K562 (cell line): ENCODE measurements around the gene FIBP. TPM values are rescaled to one million over a fixed set of nuclear protein-coding genes. Genes with fewer than 3 reads are reported as not detected.
A peak's percentile ranks its signal among the peaks of the same experiment; 100 is the strongest.

ENCODE experiments used
- CBX3 ChIP-seq, 2 experiments: IDR thresholded peaks; 1 replicate in 1 of 2; 2 replicates in 1 of 2; pipeline ENCODE4 v1.6.1; 2012; ENCODE audit warnings: inconsistent platforms in 2 of 2, low read length in 2 of 2, borderline replicate concordance in 1 of 2, control low read depth in 1 of 2
- FOXA3 ChIP-seq, 2 experiments: fragments of 450-650 bp in 1 of 2; sonication (generic) in 1 of 2; formaldehyde crosslinking; IDR thresholded peaks in 1 of 2; conservative IDR thresholded peaks in 1 of 2; 2 replicates each; pipeline versions ENCODE4 v1.4.0 to v1.8.0; 2020 to 2022; ENCODE audit warnings: mild to moderate bottlenecking in 2 of 2, missing genetic modification reagents in 1 of 2
- HOXB6 ChIP-seq: fragments of 250-450 bp; sonication (Bioruptor Pico); IDR thresholded peaks from 2 replicates; pipeline ENCODE4 v1.5.1; 2022; ENCODE audit warnings: mild to moderate bottlenecking, borderline replicate concordance
- KDM5B ChIP-seq: fragments of 200-600 bp; sonication (generic); IDR thresholded peaks from 2 replicates; pipeline ENCODE4 v1.6.1; 2012; ENCODE audit warnings: low read depth, mild to moderate bottlenecking, moderate library complexity, low read length, control low read depth, inconsistent platforms; ENCODE audit not compliant: insufficient replicate concordance
- NBN ChIP-seq: fragments of 450-650 bp; IDR thresholded peaks from 2 replicates; pipeline ENCODE4 v1.6.1; 2016; ENCODE audit warnings: low read depth, mild to moderate bottlenecking
- RBM17 ChIP-seq: fragments of 200-400 bp; formaldehyde crosslinking; IDR thresholded peaks from 2 replicates; pipeline ENCODE4 v1.6.1; 2017; ENCODE audit warnings: low read depth, mild to moderate bottlenecking, low read length, borderline replicate concordance
- SNRNP70 ChIP-seq: fragments of 200-400 bp; formaldehyde crosslinking; optimal IDR thresholded peaks from 2 replicates; pipeline ENCODE3; 2017; ENCODE audit warnings: low read depth, low read length
- STAT5A ChIP-seq: IDR thresholded peaks from 2 replicates; pipeline ENCODE4 v1.6.1; 2012; ENCODE audit warnings: low read length, inconsistent platforms, borderline replicate concordance
- ZNF253 ChIP-seq: fragments of 250-450 bp; sonication (Bioruptor Pico); conservative IDR thresholded peaks from 2 replicates; pipeline ENCODE4 v1.6.1; 2021; ENCODE audit warnings: mild to moderate bottlenecking
- ZNF445 ChIP-seq: fragments of 250-450 bp; sonication (Bioruptor Pico); IDR thresholded peaks from 2 replicates; pipeline ENCODE4 v1.4.0; 2020; ENCODE audit warnings: low read depth, mild to moderate bottlenecking, moderate library complexity
- polyA plus RNA-seq, 8 experiments: library from polyadenylated mRNA; depleted of rRNA in 4 of 8; stranded (reverse) in 5 of 8; unstranded in 3 of 8; fragments of >200 nt; fragmentation: Nextera tagmentation in 2 of 8; fragmentation: Illumina TruSeq in 1 of 8; extraction: Ambion mirVana in 2 of 8; extraction: Trizol in 1 of 8; gene quantifications; 2 replicates each; pipeline versions ENCODE4 v1.2.1 to v1.2.3, GENCODE V29; 2011 to 2014; ENCODE audit warnings: inconsistent platforms in 1 of 8, missing spikeins in 1 of 8
- total RNA-seq, 7 experiments: library from RNA; depleted of rRNA in 6 of 7; stranded (reverse); fragments of >200 nt in 6 of 7; fragmentation: Illumina TruSeq in 2 of 7; extraction: Trizol in 2 of 7; gene quantifications; 2 replicates each; pipeline versions ENCODE4 v1.2.1 to v1.2.3, GENCODE V29; 2011 to 2021; ENCODE audit warnings: low replicate concordance in 1 of 7
- TF ChIP-seq, protein P1 (sequence below): fragments of 450-650 bp; IDR thresholded peaks from 2 replicates; pipeline ENCODE4 v1.6.1; 2017; ENCODE audit warnings: antibody characterized with exemption
- TF ChIP-seq, protein P2 (sequence below): fragments of 250-450 bp; sonication (Bioruptor Pico); IDR thresholded peaks from 2 replicates; pipeline ENCODE4 v1.9.0; 2021; ENCODE audit warnings: mild to moderate bottlenecking, inconsistent platforms
- TF ChIP-seq, protein P3 (sequence below): fragments of 450-650 bp; formaldehyde crosslinking; conservative IDR thresholded peaks from 2 replicates; pipeline ENCODE4 v1.4.0; 2022; ENCODE audit warnings: mild to moderate bottlenecking, missing genetic modification characterization
- TF ChIP-seq, protein P4 (sequence below): sonication (generic); formaldehyde crosslinking; IDR thresholded peaks from 2 replicates; pipeline ENCODE4 v1.8.1; 2023; ENCODE audit warnings: mild to moderate bottlenecking, missing genetic modification reagents, moderate library complexity
- TF ChIP-seq, protein P5 (sequence below): sonication (generic); formaldehyde crosslinking; IDR thresholded peaks from 2 replicates; pipeline ENCODE4 v1.8.0; 2022; ENCODE audit warnings: missing genetic modification reagents, mild to moderate bottlenecking, borderline replicate concordance
- TF ChIP-seq, protein P6 (sequence below): fragments of 250-450 bp; sonication (Bioruptor Pico); IDR thresholded peaks from 2 replicates; pipeline ENCODE4 v1.4.0; 2020; ENCODE audit warnings: mild to moderate bottlenecking, moderate library complexity

FIBP gene
- total and polyA plus RNA-seq, 9 of the 15 experiments (the other 6 are each of a cell fraction or from before 2014, with no cell fraction given): 41.2 to 79.2 (median 48.6) TPM

DNA sequence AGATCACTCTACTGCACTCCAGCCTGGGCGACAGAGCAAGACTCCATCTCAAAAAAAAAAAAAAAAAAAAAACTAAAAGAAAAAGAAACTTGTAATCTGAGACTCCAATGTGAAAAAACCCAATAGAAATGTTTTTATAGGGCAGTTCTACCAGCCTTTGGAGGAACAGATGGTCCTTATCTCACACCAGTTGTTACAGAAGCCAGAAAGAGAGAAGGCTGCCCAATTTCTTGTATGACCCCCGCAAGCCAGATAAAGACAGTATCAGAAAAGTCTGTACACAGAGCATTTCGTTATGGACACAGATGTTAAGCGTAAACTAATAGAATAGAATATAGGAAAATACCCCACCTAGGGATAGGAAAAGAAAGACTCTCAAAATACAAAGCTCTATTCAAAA is 45.7 kb upstream of the FIBP start (continued):
- TF ChIP-seq, protein P1, sequence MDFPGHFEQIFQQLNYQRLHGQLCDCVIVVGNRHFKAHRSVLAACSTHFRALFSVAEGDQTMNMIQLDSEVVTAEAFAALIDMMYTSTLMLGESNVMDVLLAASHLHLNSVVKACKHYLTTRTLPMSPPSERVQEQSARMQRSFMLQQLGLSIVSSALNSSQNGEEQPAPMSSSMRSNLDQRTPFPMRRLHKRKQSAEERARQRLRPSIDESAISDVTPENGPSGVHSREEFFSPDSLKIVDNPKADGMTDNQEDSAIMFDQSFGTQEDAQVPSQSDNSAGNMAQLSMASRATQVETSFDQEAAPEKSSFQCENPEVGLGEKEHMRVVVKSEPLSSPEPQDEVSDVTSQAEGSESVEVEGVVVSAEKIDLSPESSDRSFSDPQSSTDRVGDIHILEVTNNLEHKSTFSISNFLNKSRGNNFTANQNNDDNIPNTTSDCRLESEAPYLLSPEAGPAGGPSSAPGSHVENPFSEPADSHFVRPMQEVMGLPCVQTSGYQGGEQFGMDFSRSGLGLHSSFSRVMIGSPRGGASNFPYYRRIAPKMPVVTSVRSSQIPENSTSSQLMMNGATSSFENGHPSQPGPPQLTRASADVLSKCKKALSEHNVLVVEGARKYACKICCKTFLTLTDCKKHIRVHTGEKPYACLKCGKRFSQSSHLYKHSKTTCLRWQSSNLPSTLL: no peak
- TF ChIP-seq, protein P2, sequence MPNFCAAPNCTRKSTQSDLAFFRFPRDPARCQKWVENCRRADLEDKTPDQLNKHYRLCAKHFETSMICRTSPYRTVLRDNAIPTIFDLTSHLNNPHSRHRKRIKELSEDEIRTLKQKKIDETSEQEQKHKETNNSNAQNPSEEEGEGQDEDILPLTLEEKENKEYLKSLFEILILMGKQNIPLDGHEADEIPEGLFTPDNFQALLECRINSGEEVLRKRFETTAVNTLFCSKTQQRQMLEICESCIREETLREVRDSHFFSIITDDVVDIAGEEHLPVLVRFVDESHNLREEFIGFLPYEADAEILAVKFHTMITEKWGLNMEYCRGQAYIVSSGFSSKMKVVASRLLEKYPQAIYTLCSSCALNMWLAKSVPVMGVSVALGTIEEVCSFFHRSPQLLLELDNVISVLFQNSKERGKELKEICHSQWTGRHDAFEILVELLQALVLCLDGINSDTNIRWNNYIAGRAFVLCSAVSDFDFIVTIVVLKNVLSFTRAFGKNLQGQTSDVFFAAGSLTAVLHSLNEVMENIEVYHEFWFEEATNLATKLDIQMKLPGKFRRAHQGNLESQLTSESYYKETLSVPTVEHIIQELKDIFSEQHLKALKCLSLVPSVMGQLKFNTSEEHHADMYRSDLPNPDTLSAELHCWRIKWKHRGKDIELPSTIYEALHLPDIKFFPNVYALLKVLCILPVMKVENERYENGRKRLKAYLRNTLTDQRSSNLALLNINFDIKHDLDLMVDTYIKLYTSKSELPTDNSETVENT (CRISPR knock-in tag): no peak
- TF ChIP-seq CBX3 (IDR thresholded peaks at IDR 0.05; ENCODE audit: borderline replicate concordance in 1 of 2, low read length in 2 of 2) (no peak), FOXA3 (CRISPR knock-in tag; conservative IDR thresholded peaks at IDR 0.05 in 1 of 2, IDR thresholded peaks at IDR 0.05 in 1 of 2) (peak in 1 of 2 experiments; percentile 37; a peak in 2 of 4 replicates), ZNF445 (CRISPR knock-in tag) (no peak), SNRNP70 (no peak), ZNF253 (no peak), RBM17 (no peak), STAT5A (peak; percentile 40; the same call in 1 of the 2 replicates), KDM5B (no peak), NBN (no peak), HOXB6 (no peak)
- TF ChIP-seq, protein P3, sequence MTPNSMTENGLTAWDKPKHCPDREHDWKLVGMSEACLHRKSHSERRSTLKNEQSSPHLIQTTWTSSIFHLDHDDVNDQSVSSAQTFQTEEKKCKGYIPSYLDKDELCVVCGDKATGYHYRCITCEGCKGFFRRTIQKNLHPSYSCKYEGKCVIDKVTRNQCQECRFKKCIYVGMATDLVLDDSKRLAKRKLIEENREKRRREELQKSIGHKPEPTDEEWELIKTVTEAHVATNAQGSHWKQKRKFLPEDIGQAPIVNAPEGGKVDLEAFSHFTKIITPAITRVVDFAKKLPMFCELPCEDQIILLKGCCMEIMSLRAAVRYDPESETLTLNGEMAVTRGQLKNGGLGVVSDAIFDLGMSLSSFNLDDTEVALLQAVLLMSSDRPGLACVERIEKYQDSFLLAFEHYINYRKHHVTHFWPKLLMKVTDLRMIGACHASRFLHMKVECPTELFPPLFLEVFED: no peak
- TF ChIP-seq, protein P4, sequence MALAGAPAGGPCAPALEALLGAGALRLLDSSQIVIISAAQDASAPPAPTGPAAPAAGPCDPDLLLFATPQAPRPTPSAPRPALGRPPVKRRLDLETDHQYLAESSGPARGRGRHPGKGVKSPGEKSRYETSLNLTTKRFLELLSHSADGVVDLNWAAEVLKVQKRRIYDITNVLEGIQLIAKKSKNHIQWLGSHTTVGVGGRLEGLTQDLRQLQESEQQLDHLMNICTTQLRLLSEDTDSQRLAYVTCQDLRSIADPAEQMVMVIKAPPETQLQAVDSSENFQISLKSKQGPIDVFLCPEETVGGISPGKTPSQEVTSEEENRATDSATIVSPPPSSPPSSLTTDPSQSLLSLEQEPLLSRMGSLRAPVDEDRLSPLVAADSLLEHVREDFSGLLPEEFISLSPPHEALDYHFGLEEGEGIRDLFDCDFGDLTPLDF (CRISPR knock-in tag): no peak
- TF ChIP-seq, protein P5, sequence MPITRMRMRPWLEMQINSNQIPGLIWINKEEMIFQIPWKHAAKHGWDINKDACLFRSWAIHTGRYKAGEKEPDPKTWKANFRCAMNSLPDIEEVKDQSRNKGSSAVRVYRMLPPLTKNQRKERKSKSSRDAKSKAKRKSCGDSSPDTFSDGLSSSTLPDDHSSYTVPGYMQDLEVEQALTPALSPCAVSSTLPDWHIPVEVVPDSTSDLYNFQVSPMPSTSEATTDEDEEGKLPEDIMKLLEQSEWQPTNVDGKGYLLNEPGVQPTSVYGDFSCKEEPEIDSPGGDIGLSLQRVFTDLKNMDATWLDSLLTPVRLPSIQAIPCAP (CRISPR knock-in tag): no peak
- TF ChIP-seq, protein P6, sequence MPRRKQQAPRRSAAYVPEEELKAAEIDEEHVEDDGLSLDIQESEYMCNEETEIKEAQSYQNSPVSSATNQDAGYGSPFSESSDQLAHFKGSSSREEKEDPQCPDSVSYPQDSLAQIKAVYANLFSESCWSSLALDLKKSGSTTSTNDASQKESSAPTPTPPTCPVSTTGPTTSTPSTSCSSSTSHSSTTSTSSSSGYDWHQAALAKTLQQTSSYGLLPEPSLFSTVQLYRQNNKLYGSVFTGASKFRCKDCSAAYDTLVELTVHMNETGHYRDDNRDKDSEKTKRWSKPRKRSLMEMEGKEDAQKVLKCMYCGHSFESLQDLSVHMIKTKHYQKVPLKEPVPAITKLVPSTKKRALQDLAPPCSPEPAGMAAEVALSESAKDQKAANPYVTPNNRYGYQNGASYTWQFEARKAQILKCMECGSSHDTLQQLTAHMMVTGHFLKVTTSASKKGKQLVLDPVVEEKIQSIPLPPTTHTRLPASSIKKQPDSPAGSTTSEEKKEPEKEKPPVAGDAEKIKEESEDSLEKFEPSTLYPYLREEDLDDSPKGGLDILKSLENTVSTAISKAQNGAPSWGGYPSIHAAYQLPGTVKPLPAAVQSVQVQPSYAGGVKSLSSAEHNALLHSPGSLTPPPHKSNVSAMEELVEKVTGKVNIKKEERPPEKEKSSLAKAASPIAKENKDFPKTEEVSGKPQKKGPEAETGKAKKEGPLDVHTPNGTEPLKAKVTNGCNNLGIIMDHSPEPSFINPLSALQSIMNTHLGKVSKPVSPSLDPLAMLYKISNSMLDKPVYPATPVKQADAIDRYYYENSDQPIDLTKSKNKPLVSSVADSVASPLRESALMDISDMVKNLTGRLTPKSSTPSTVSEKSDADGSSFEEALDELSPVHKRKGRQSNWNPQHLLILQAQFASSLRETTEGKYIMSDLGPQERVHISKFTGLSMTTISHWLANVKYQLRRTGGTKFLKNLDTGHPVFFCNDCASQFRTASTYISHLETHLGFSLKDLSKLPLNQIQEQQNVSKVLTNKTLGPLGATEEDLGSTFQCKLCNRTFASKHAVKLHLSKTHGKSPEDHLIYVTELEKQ (CRISPR knock-in tag): no peak
